Activated CD8-positive, alpha-beta memory T cell treated with anti-CD3 and anti-CD28 coated beads, Interleukin-2, amount 50 U/mL, for 24 hours (primary cell): ENCODE results near the gene UAP1L1.
A peak's percentile ranks its signal among the peaks of the same experiment; 100 is the strongest.

ENCODE experiments used
- DNase-seq: peaks from one replicate; pipeline ENCODE4 v3.0.0-alpha.2; 2020; ENCODE audit errors: extremely low read depth

UAP1L1 gene

DNA sequence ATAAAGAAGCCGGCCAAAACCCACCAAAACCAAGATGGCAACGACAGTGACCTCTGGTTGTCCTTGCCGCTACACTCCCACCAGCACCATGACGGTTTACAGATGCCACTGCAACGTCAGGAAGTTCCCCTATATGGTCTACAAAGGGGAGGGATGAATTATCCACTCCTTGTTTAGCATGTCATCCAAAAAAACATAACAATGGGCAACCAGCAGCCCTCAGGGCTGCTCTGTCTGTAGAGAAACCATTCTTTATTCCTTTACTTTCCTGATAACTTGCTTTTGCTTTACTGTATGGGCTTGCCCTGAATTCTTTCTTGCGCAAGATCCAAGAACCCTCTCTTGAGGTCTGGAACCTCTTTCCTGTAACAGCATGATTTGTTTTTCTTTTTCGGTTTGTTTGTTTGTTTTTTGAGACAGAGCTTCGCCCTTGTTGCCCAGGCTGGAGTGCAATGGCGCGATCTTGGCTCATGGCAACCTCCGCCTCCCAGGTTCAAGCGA lies 2.0 kb upstream of the UAP1L1 start:
- no peak for DNase-seq

GRCh38 chr9:137076636-137077009 lies 694 bp upstream of the UAP1L1 start:
- DNase-seq = no peak

DNA sequence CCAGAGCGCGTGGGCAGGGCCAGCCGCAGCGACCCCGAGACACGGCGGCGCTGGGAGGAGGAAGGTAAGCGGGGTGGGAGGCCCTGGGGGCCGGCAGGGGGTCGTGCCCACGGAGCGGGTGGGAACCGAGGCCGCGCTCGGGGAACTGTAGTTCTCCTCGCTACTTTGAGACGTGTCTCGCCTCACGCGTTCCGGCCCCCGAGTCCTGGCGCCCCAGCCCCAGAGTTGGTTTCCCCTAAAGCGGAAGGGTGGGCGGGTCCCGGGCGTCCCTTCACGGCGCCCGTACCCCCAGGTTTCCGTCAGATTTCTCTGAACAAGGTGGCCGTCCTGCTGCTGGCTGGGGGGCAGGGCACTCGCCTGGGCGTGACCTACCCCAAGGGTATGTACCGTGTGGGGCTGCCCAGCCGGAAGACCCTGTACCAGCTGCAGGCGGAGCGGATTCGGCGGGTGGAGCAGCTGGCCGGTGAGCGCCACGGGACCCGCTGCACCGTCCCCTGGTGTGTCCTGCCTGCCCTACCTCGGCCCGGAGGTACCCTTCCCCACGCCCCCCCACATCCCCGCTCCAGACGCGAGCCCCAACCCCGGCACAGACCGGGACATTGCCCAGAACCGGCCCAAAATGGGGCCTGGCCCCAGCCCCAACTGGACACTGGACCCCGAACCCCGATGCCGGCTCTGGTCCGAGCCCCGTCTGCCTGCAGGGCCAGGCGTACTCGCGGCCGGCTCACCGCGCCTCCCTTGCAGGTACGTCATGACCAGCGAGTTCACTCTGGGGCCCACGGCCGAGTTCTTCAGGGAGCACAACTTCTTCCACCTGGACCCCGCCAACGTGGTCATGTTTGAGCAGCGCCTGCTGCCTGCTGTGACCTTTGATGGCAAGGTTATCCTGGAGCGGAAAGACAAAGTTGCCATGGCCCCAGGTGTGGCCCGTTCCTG lies 709 bp downstream of the UAP1L1 start:
- no peak for DNase-seq

DNA sequence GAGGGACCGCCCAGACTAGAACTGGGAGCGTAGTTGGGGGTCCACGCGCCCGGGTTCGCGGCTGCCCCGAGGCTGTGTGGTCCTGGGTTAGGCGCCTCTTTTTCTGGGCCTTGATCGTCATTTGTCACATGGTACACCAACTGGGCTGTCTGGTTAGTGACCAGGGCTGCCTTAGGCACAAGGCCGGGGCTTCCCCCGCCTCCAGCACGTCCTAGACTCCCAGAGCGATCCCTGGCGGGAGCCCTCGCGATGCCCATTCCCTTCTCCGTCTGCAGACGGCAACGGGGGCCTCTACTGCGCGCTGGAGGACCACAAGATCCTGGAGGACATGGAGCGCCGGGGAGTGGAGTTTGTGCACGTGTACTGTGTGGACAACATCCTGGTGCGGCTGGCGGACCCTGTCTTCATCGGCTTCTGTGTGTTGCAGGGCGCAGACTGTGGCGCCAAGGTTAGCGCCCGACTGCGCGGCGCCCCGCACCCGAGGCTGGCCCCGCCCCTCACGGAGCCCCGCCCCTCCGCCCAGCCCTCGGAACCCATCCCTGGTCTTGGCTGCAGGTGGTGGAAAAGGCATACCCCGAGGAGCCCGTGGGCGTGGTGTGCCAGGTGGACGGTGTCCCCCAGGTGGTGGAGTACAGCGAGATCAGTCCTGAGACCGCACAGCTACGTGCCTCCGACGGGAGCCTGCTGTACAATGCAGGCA lies 1.5 kb downstream of the UAP1L1 start:
- DNase-seq = no peak

GRCh38 chr9:137079401-137079787 lies 2.1 kb downstream of the UAP1L1 start:
- DNase-seq = no peak

GRCh38 chr9:137080260-137081122 lies 3.2 kb downstream of the UAP1L1 start:
- DNase-seq = no peak

- no peak for DNase-seq
Observed at GRCh38 chr9:137082222-137082924, 5.1 kb downstream of the UAP1L1 start.

DNA sequence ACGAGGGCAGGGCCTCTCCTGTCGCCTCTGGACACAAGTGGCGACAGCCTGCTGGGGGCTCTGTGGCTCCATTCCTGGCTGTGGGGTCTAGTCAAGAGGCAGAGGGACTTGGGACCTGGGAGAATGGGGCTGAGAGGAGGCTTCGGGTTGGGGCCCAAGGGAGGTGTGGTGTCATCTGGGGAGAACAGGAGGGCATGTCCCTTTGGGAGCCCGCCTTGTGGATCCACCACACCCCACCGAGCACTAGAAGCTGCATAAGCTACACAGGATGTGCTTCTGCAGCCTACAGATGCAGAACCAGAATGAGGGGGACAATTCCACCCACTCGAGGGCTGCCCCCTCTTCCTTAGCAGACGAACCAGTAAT lies 5.6 kb downstream of the UAP1L1 start:
- no peak for DNase-seq

- no peak for DNase-seq
Observed at GRCh38 chr9:137083394-137084004, 6.2 kb downstream of the UAP1L1 start.

DNA sequence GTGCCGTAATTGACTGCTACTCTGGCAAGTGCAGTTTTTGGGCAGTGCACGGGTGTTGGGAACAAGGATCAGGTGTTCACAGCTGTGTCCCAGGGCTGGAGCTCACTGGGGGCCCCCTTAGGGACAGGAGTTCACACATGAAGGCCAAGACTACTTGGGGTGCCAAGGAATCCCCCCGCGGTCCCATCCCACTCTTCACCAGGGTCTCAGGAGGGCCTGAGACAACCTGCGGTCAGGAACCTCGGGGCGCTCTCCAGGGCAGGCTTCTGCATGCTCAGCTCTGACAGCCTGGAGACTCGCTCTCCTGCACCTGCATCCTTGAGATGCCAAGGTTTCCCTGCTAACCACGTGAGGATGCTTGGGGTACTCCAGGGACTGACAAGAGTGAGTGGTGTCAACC lies 7.2 kb downstream of the UAP1L1 start:
- no peak for DNase-seq

DNA sequence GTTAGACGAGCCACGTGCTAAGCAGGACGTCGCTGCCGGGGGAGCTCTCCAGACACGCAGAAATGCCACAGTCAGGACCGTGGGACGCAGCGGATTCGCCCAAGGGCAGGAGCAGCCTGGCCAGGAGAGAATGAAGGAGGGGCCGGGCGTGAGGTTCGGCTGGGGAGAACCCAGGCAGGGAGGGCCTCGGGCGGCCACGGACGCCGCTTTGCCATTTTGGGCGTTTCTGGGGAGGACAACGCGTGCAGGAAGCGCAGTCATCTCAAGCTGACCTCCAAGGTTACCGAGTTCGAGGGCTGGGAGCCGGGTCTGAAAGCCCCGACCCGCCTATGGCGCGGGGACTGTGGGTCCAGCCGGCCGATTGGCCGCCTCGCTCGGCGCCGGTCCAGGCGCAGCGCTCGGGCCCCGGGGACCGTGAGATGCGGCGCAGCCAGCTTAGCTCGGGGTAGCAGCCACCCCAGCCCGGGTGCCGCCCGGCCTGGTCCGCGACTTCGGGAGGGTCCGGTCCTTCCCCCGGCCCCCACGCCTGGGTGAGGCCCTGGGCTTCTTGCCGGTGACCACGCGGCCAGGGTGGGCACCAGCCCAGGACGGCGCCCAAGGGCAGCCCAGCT lies 8.7 kb downstream of the UAP1L1 start:
- no peak for DNase-seq

- DNase-seq = peak; percentile 97
Observed at GRCh38 chr9:137086531-137087408, 9.5 kb downstream of the UAP1L1 start, which contains the start of gene MAN1B1. MAN1B1 (plus strand) TSS chr9:137086985; CDS start chr9:137087000, 15 bp downstream.

- no peak for DNase-seq
Observed at GRCh38 chr9:137087409-137087925, 10.2 kb downstream of the UAP1L1 start.

- DNase-seq = no peak
Observed at GRCh38 chr9:137088121-137088520, 10.8 kb downstream of the UAP1L1 start.

DNA sequence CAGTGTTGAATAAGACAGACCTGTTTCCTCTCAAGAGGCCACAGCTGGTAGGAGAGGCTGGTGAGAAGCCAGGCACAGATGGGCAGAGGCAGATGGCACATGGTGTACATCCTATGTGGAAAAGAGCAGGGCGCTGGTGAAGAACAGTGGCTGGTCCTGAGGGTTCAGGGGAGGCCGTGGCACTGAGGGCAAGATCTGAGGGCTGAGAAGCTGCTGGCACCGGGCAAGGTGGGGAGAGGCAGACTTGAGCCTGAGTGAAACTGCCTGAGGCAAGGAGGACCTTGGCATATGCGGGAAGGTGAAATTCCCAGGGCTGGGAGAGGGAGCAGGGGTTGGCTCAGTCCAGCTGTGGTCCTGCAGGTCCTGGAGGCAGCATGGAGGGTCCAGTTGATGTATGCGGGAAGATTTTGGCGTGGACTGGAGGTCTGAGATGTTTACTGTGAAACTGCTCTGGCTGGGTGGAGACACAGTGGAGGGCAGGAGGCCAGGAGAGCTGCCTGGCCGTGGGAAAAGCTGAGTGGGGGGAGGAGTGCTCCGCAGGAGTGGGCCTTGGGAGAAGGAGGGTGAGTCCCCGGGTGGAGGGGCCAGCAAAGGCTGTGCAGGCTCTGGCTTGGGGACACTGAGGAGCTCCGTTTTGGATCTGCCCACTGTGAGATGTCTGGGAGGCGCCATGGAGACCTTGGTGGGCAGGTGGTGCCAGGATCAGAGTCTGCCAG lies 12.1 kb downstream of the UAP1L1 start:
- DNase-seq = no peak

- peak; percentile 68 for DNase-seq
Observed at GRCh38 chr9:137095664-137096517, 18.6 kb downstream of the UAP1L1 start.

DNA sequence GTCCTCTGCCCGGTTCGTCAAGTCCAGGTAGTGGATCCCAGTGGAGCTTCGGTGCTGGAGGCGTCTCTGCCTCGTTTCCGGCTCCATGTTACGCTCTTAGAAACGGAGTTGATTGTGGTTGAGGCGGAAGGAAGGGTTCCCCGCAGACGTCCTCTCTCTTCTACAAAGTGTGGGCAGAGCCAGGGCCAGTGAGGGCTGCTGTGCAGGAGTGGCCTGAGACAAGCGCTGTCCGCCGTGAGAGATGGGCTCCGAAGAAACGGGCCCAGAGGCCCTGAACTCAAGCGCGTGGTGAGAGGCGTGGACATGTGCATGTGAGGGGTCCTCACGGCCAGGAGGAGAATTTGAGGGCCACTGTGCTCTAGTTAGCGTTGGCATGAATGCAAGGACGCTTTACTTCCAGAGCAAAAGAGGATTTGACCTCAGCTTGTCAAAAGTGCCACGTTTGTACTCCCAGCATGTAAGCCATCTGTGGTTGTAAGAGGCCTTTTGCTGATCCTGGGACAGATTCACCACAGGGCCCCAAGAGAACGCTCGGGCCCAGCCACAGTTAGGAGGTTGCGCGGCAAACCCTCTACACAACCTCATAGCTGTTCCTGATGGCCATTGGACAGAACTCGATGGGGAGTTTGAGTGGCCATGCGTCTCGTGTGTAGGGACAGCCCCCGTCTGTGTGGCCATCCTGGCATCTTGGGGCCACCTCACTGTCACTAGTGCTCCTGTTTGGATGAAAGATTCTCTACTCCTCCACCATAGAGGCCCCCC lies 19.6 kb downstream of the UAP1L1 start:
- no peak for DNase-seq
